Right forelimb (tissue), 1 donor: ENCODE results near the gene MAX.
"Not testable (repeated sequence)": the region's sequence is repeated elsewhere in the genome, so short reads cannot be mapped to it uniquely, and the experiment has no call there.

Experiments
- DNase-seq: peaks from one replicate; pipeline ENCODE4 v3.0.0-alpha.2; 2018

MAX gene

DNA sequence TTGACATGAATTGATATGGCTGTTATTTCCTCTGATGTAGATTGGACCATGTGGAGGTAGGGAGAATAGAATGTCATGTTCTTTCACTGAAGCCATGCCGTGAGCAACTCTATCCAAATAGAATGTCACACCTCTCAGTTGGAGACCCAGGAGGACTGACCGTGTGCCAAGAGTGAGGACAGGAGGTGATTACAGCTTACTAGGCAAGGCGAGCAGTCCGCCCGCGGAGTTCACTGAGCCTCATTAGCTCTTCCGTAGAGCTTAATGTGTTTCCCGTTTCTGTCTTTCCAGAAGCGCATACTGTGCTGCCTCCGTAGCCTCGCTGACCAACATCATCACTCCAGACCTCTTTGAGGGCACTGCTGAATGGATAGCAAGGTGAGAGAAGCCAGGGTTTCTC is 70.0 kb downstream of the MAX start:
- DNase-seq: no peak

DNA sequence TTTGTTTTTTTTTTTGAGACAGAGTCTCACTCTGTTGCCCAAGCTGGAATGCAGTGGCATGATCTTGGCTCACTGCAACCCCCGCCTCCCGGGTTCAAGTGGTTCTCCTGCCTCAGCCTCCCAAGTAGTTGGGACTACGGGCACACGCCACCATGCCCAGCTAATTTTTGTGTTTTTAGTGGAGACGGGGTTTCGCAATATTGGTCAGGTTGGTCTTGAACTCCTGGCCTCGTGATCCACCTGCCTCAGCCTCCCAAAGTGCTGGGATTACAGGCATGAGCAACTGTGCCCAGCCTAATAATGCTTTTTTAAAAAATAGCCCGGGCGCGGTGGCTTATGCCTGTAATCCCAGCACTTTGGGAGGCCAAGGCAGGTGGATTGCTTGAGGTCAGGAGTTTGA is 71.0 kb downstream of the MAX start:
- not testable (repeated sequence) for DNase-seq

DNA sequence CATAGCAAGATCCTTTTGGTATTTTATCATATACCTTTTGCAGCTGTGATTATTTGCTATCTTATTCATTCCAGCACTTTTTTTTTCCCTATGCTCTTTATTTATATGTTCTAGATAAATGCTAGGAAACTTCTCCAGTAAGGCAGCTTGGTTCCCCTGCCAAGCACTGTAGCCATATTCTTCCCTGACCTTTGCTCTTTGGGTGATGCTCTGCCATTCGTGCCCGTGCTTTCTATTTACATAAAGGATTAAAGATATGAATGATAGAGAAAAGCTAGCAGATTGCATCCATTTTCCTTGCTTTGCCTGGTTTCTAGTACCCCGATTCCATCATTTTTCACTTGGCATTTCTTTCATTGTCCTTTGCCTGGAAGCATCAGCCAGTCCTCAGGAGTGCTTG is 73.4 kb downstream of the MAX start:
- DNase-seq: no peak

DNA sequence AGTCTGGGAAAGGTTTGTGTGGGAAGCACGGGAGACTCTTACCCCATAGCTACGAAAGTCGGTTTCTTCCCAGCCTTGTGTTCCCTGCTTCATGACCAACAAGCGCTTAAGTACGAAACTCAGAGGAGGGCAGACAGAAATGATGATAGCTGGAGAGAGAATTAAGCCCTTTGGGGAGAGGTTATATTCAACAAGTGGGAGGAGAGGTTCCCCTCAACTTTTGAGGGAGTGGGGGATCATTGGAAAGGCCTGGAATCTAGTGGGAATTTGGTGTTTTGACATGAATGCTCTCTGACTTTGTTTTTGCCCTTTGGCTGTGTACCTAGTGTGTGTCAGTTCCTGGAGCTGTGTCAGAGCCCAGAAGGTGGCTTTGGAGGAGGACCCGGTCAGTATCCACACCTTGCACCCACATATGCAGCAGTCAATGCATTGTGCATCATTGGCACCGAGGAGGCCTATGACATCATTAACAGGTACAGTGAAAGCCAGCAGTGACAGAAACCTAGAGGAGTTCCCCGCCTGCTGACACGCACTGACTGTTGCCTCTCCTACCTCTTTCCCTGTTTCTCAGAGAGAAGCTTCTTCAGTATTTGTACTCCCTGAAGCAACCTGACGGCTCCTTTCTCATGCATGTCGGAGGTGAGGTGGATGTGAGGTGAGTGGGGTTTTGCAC is 75.1 kb downstream of the MAX start:
- no peak for DNase-seq

DNA sequence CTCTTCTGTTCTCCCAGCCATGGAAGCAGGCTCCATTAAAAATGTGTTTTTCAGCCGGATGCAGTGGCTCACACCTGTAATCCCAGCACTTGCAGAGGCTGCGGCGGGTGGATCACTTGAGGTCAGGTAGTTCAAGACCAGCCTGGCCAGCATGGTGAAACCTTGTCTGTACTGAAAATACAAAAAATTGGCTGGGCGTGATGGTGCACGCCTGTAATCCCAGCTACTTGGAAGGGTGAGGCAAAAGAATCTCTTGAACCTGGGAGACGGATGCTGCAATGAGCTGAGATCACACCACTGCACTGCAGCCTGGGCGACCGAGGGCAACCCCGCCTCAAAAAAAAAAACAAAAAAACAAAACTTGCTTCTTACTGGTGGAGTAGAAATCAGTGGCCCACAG is 75.8 kb downstream of the MAX start:
- DNase-seq: no peak

DNA sequence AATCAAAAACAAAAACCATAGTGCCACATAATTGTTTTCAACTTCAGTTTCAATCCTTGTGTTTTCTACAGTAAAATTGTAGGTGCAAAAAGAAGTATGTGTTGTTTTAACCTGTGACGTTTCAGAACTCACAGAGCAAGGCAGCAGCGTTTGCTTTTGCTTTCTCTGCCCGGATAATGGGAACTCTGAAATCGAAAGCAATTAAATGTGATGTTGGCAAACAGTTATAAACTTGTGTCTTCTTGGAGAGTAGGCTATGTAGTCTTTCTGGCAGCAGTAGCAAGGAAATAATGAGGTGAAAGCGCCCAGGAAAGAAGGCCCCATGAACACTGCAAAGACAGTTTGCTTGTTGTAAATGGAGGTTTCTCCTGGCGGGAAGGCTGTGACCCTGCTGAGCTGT is 76.5 kb downstream of the MAX start:
- no peak for DNase-seq
